Breast epithelium (tissue), 3 donors: ENCODE results near the gene MTF2.

ENCODE experiments used
- POLR2A ChIP-seq: fragments of 450-650 bp; IDR thresholded peaks from one replicate; pipeline ENCODE4 v1.6.1; 2016; ENCODE audit warnings: antibody characterized with exemption, mild to moderate bottlenecking, moderate library complexity
- TF ChIP-seq, protein P1 (sequence below), 3 donors: fragments of 450-650 bp; IDR thresholded peaks; one replicate each; pipeline ENCODE4 v1.5.1; 2016 to 2017; ENCODE audit warnings: antibody characterized with exemption in 3 of 3, mild to moderate bottlenecking in 3 of 3, moderate library complexity in 3 of 3

- TF ChIP-seq, protein P1, sequence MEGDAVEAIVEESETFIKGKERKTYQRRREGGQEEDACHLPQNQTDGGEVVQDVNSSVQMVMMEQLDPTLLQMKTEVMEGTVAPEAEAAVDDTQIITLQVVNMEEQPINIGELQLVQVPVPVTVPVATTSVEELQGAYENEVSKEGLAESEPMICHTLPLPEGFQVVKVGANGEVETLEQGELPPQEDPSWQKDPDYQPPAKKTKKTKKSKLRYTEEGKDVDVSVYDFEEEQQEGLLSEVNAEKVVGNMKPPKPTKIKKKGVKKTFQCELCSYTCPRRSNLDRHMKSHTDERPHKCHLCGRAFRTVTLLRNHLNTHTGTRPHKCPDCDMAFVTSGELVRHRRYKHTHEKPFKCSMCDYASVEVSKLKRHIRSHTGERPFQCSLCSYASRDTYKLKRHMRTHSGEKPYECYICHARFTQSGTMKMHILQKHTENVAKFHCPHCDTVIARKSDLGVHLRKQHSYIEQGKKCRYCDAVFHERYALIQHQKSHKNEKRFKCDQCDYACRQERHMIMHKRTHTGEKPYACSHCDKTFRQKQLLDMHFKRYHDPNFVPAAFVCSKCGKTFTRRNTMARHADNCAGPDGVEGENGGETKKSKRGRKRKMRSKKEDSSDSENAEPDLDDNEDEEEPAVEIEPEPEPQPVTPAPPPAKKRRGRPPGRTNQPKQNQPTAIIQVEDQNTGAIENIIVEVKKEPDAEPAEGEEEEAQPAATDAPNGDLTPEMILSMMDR (IDR thresholded peaks at IDR 0.05) = no peak
- TF ChIP-seq POLR2A = no peak
Observed at GRCh38 chr1:93137604-93138292, 58.7 kb downstream of the MTF2 start.
